NB4 (cell line): ENCODE measurements around the gene CASKIN1.

Source experiments
- DNase-seq: peaks from one replicate; pipeline ENCODE4 v3.0.0; 2010; ENCODE audit warnings: low read depth
- H3K4me3 ChIP-seq: one replicate; pipeline ENCODE4 v1.5.1; 2011; ENCODE audit warnings: mild to moderate bottlenecking, low read depth, low read length, moderate library complexity
- MYC ChIP-seq: IDR thresholded peaks from 2 replicates; pipeline ENCODE4 v1.6.1; 2011; ENCODE audit warnings: low read depth, low read length
- POLR2A ChIP-seq: IDR thresholded peaks from 2 replicates; pipeline ENCODE4 v1.6.1; 2011; ENCODE audit warnings: mild to moderate bottlenecking; ENCODE audit not compliant: insufficient read length; ENCODE audit errors: extremely low read depth
- TF ChIP-seq, protein P1 (sequence below): IDR thresholded peaks from one replicate; pipeline ENCODE4 v1.5.1; 2012; ENCODE audit warnings: low read depth, low read length
- TF ChIP-seq, protein P2 (sequence below): IDR thresholded peaks from 2 replicates; pipeline ENCODE4 v1.6.1; 2011; ENCODE audit warnings: low read depth, low read length

The CASKIN1 gene

DNA sequence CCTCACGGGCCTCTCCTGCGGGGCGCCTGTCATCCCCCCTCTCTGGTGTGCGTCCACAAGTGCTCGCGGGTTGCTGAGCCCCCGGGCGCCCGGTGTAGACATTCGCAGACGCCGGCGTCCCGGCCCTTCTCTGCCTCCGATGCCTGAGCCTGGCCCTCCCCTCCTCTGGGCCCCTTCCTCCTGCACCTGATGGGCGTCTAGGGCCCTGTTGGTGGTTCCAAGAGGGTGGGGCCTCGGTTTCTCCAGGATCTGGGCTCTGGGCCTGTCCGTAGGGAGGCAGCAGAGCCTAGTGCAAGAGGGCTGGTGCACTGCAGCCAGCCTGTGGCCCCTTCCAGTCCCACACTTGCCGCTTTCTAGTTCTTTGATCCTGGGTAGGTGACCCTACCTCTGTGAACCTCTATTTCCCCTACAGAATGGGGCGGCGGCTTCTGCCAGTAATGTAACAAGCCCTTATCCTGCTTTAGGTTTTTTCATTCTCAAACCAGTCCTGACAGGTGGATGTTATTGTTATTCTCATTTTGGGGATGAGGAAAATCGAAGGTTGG lies 27.6 kb upstream of the CASKIN1 start:
- peak overlapping the region; percentile 77 for H3K4me3 ChIP-seq
- TF ChIP-seq, protein P1, sequence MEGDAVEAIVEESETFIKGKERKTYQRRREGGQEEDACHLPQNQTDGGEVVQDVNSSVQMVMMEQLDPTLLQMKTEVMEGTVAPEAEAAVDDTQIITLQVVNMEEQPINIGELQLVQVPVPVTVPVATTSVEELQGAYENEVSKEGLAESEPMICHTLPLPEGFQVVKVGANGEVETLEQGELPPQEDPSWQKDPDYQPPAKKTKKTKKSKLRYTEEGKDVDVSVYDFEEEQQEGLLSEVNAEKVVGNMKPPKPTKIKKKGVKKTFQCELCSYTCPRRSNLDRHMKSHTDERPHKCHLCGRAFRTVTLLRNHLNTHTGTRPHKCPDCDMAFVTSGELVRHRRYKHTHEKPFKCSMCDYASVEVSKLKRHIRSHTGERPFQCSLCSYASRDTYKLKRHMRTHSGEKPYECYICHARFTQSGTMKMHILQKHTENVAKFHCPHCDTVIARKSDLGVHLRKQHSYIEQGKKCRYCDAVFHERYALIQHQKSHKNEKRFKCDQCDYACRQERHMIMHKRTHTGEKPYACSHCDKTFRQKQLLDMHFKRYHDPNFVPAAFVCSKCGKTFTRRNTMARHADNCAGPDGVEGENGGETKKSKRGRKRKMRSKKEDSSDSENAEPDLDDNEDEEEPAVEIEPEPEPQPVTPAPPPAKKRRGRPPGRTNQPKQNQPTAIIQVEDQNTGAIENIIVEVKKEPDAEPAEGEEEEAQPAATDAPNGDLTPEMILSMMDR, result no peak
- 0 out of 2 replicates have a peak, but pooled peaks have one; percentile 7 for TF ChIP-seq MYC
- DNase-seq, result peak; percentile 65

DNA sequence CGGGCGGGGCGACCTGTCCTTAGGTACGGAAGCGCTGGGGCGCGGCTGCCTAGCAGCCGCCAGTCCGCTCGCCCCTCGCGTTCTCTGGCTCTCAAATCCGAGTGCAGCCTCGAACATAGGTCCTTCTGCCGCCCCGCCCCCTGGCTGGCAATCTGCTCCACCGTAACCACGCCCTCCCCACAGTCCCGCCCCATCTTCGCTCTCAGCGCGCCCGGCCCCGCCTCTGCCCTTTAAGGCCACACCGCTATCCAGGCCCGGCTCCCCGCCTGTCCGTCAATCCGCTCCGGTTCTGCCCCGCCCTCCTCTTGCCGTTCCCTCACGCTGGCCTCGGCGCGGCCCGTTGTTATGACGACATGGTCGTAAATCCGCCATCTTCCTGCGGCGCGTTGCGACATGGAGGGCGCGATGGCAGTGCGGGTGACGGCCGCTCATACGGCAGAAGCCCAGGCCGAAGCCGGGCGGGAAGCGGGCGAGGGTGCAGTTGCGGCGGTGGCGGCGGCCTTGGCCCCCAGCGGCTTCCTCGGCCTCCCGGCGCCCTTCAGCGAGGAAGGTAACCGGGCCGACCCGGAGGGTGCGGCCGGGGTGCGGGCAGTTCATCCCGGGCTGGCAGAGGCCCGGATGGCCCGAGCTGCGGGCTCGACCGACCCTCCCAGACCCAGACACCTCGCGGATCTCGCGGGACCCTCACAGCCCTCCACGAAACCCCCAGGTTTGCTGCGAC lies 27.0 kb upstream of the CASKIN1 start, which contains the start of gene E4F1:
Gene E4F1 (plus strand): TSS at position 371 of the 721 bp plus-strand sequence. CDS start 23 bp downstream, at position 394.
- DNase-seq, result peak; percentile 100
- peak within 1 kb of the TSS; percentile 77 for H3K4me3 ChIP-seq
- TF ChIP-seq POLR2A (peak; percentile 89), MYC (peak; percentile 41; the same call in 1 of the 2 replicates)
- TF ChIP-seq, protein P1, result no peak
- TF ChIP-seq, protein P2, sequence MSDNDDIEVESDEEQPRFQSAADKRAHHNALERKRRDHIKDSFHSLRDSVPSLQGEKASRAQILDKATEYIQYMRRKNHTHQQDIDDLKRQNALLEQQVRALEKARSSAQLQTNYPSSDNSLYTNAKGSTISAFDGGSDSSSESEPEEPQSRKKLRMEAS, result peak; percentile 37

DNA sequence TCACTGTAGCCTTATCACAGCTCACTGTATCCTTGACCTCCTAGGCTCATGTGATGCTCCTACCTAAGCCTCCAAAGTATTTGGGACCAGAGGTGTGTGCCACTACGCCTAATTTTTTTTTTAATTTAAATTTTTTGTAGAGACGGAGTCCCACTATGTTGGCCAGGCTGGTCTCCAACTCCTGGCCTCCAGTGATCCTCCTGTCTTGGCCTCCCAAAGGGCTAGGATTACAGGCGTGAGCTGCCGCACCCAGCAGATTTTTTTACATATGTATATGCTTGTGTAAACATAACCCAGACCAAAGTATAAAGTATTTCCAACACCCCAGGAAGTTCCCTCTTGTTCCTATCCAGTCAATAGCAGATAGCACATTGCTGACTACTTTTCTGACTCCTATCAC lies 19.9 kb upstream of the CASKIN1 start:
- peak overlapping the region; percentile 60 for H3K4me3 ChIP-seq
- TF ChIP-seq POLR2A (no peak), MYC (no peak)
- TF ChIP-seq, protein P1, result no peak
- TF ChIP-seq, protein P2, result no peak
- DNase-seq, result no peak

DNA sequence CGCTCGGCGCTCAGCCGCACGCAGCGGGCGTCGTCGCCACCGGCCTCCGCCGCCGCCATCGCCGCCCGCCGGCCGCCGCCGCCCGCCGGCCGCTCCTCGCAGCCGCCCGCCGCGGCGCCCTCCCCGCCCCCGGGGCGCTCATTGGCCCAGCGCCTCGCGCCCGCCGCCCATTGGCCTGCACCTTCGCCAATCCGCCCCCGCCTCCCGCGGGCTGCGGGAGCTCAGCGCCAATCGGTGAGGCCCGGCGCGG lies 18.2 kb upstream of the CASKIN1 start, which contains the start of gene PGP:
Gene PGP (minus strand): TSS at position 122 of the 250 bp plus-strand sequence. CDS start 63 bp downstream, at position 59.
- TF ChIP-seq POLR2A, result no peak
- no peak for TF ChIP-seq MYC
- TF ChIP-seq, protein P1, result no peak
- no peak for DNase-seq
- H3K4me3 ChIP-seq, result peak within 1 kb of the TSS; percentile 98

DNA sequence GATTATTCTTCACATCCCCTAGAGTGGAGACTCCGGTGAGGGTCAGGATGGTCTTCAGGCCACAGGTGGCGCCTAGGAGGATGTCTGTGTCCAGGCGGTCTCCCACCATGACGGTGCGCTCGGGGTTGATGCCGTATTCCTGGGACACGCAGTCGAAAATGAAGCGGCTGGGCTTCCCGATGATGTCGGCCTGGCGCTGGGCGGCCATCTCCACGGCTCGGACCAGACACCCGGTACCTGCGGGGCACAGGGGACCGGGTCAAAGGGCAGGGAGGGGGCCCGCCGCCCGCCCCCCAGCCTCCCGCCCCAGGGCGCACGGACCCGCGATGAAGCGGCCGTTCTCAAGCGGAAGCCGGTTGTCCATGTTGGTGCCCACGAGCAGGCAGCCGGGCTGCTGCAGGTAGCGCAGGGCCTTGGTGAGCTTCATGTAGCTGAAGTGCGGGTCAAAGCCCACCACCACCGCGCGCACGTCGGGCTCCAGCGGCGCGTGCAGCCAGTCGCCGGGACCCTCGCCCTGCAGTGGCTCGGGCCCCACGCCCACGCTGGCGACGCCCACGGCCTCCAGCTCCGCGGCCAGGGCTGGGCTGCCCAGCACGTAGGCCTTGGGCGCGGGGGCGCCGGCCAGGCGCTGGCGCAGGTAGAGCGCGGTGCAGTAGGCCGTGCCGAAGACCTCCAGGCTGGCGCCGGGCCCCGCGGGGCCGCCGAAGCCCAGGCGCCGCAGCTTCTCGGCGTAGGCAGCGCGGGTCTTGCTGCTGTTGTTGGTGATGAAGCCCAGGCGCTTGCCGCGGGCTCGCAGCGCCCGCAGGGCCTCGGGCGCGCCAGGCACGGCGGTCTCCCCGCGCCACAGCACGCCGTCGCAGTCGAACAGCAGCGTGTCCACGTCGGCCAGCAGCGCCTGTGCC lies 17.7 kb upstream of the CASKIN1 start:
- H3K4me3 ChIP-seq, result peak overlapping the region; percentile 95
- TF ChIP-seq, protein P1, result no peak
- TF ChIP-seq POLR2A, result peak; percentile 38
- DNase-seq, result peak; percentile 51
